OCI-LY7 (cell line): ENCODE measurements around the gene CDH23. TPM values are rescaled to one million over a fixed set of nuclear protein-coding genes. Genes with fewer than 3 reads are reported as not detected.

Source experiments
- BruUV-seq: library from RNA; stranded (reverse); fragments of 400-500 nt; replicated peaks from 2 replicates; lab custom pipeline; 2021; lab: Mats Ljungman, UMichigan
- CTCF ChIA-PET: fragments of 300-600 bp; sonication (Branson Sonifier 250); formaldehyde crosslinking; loops from one replicate; lab custom pipeline; 2022; ENCODE audit warnings: antibody characterized with exemption; ENCODE audit not compliant: unreplicated experiment; lab: Charles Lee
- POLR2A ChIA-PET: fragments of 300-600 bp; sonication (Branson Sonifier 250); formaldehyde crosslinking; loops from one replicate; lab custom pipeline; 2022; ENCODE audit warnings: antibody characterized with exemption; lab: Charles Lee
- DNase-seq: peaks from one replicate; pipeline ENCODE4 v3.0.0-alpha.2; 2015; ENCODE audit warnings: low spot score
- H2AFZ ChIP-seq: fragments of 200-600 bp; sonication (generic), shearing (Covaris generic); 2 replicates; pipeline ENCODE4 v1.6.1; 2014; ENCODE audit warnings: mild to moderate bottlenecking, antibody characterized with exemption, low read length, moderate library complexity
- H3K27ac ChIP-seq: fragments of 200-600 bp; sonication (generic); 2 replicates; pipeline ENCODE4 v1.5.1; 2014; ENCODE audit warnings: mixed run types, low read depth, mild to moderate bottlenecking, moderate library complexity, low read length, inconsistent platforms; ENCODE audit not compliant: poor library complexity, severe bottlenecking
- H3K36me3 ChIP-seq: fragments of 200-600 bp; sonication (generic); 2 replicates; pipeline ENCODE4 v1.6.1; 2014; ENCODE audit warnings: mild to moderate bottlenecking, antibody characterized with exemption, low read length, moderate library complexity, mixed read lengths; ENCODE audit not compliant: insufficient read depth
- H3K4me1 ChIP-seq: fragments of 200-600 bp; sonication (generic); 2 replicates; pipeline ENCODE4 v1.5.1; 2014; ENCODE audit warnings: mild to moderate bottlenecking, low read length; ENCODE audit not compliant: insufficient read depth, poor library complexity, severe bottlenecking
- H3K4me2 ChIP-seq: fragments of 200-600 bp; sonication (generic); 2 replicates; pipeline ENCODE4 v1.6.1; 2014; ENCODE audit warnings: mild to moderate bottlenecking, low read length
- H3K4me3 ChIP-seq: fragments of 200-600 bp; sonication (generic); 2 replicates; pipeline ENCODE4 v1.5.1; 2014; ENCODE audit warnings: mild to moderate bottlenecking, low read depth, low read length; ENCODE audit not compliant: poor library complexity, severe bottlenecking
- H3K79me2 ChIP-seq: fragments of 200-600 bp; sonication (generic); 2 replicates; pipeline ENCODE4 v1.6.1; 2016; ENCODE audit warnings: low read depth, mild to moderate bottlenecking, low read length, moderate library complexity, mixed read lengths; ENCODE audit not compliant: insufficient read depth
- H3K9me2 ChIP-seq: fragments of 200-600 bp; sonication (generic); 2 replicates; pipeline ENCODE4 v1.6.1; 2016; ENCODE audit warnings: mild to moderate bottlenecking, low read length, mixed read lengths; ENCODE audit not compliant: insufficient read depth
- H3K9me3 ChIP-seq: fragments of 200-600 bp; sonication (generic); 2 replicates; pipeline ENCODE4 v1.6.1; 2014; ENCODE audit warnings: mild to moderate bottlenecking, mixed run types, low read length, mixed read lengths
- H4K20me1 ChIP-seq: fragments of 200-600 bp; sonication (generic); 2 replicates; pipeline ENCODE4 v1.6.1; 2014; ENCODE audit warnings: mild to moderate bottlenecking, antibody characterized with exemption, low read length, moderate library complexity, mixed read lengths; ENCODE audit not compliant: insufficient read depth
- CTCF ChIP-seq: fragments of 200-600 bp; sonication (generic); conservative IDR thresholded peaks from 2 replicates; pipeline ENCODE4 v1.5.1; 2014; ENCODE audit warnings: mild to moderate bottlenecking, antibody characterized with exemption, low read length, moderate library complexity, mixed read lengths
- EZH2phosphoT487 ChIP-seq: fragments of 200-600 bp; sonication (generic); IDR thresholded peaks from 2 replicates; pipeline ENCODE4 v1.6.1; 2018; ENCODE audit warnings: low read depth, borderline replicate concordance, mild to moderate bottlenecking, mixed run types, antibody characterized with exemption, low read length, moderate library complexity, mixed read lengths
- intact Hi-C: fragments of 100-400 bp; cut with micrococcal nuclease; formaldehyde crosslinking; loops from one replicate; pipeline ENCODE4 v1.10.0; 2022; ENCODE audit not compliant: unreplicated experiment
- total RNA-seq, 2 experiments: library from RNA; depleted of rRNA in 1 of 2; stranded (reverse); fragments of >200 nt in 1 of 2; shearing (Covaris generic) in 1 of 2; gene quantifications; 2 replicates each; pipeline ENCODE4 v1.2.3, GENCODE V29; 2014 to 2022

Gene CDH23
- total RNA-seq, 2 experiments from 2014 or later = 0.92 to 9.9 TPM

GRCh38 chr10:71779641-71780040 is 382.9 kb downstream of the CDH23 start:
- H2AFZ ChIP-seq = no peak overlapping the region
- no TSS peak for BruUV-seq
- no peaks in the 10 kb centered on the region for H3K9me2 ChIP-seq
- intact Hi-C loops = no loop called here
- TF ChIP-seq CTCF = no peak
- TF ChIP-seq EZH2phosphoT487 = no peak
- no peak for DNase-seq
- ChIA-PET POLR2A (no interaction called here), CTCF (no interaction called here)
- no peak overlapping the region for H3K4me2 ChIP-seq
- H3K79me2 ChIP-seq = no peaks in the 10 kb centered on the region
- no peaks in the 10 kb centered on the region for H3K9me3 ChIP-seq
- H3K4me1 ChIP-seq = peaks cover 23% of the 10 kb centered on the region
- H4K20me1 ChIP-seq = no peaks in the 10 kb centered on the region
- H3K36me3 ChIP-seq = no peaks in the 10 kb centered on the region
- H3K27ac ChIP-seq = no peak overlapping the region
- H3K4me3 ChIP-seq = no peak overlapping the region

DNA sequence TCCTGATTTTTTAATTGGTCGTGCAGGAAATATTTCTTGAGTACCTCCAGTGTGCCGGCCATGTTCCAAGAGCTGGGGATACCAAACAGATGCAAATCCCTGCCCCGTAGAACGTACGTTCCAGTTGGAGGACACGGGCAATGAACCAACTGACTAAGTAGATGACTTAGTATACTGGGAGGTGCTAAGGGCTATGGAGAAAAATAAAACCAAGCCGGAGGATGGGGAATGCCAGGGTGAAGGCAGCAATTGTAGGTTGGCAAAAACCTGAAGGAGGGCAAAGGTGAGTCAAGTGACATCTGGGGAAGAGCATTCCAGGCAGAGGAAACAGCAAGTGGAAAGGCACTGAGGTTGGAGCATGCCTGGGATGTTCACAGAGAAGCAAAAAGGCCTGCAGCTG is 383.4 kb downstream of the CDH23 start:
- POLR2A ChIA-PET = no interaction called here
- H2AFZ ChIP-seq = no peak overlapping the region

GRCh38 chr10:71780719-71781118 is 384.0 kb downstream of the CDH23 start:
- Histone ChIP-seq H3K4me3 (no peak overlapping the region), H3K4me1 (peaks cover 13% of the 10 kb centered on the region), H3K4me2 (no peak overlapping the region), H2AFZ (no peak overlapping the region), H3K27ac (no peak overlapping the region), H3K36me3 (no peaks in the 10 kb centered on the region), H4K20me1 (no peaks in the 10 kb centered on the region), H3K9me3 (no peaks in the 10 kb centered on the region), H3K79me2 (no peaks in the 10 kb centered on the region), H3K9me2 (no peaks in the 10 kb centered on the region)
- no TSS peak for BruUV-seq
- DNase-seq = peak; percentile 28
- intact Hi-C loops = no loop called here
- ChIA-PET POLR2A (no interaction called here), CTCF (no interaction called here)
- TF ChIP-seq CTCF = peak; percentile 54
- TF ChIP-seq EZH2phosphoT487 = no peak

More for the DNA sequence above, 383.4 kb downstream of the CDH23 start:
- no peaks in the 10 kb centered on the region for H3K9me3 ChIP-seq
- H3K4me1 ChIP-seq = peaks cover 18% of the 10 kb centered on the region
- no peak overlapping the region for H3K4me2 ChIP-seq
- no peak overlapping the region for H3K4me3 ChIP-seq
- H3K36me3 ChIP-seq = no peaks in the 10 kb centered on the region
- CTCF ChIA-PET = no interaction called here
- BruUV-seq = no TSS peak
- no peaks in the 10 kb centered on the region for H3K79me2 ChIP-seq
- TF ChIP-seq EZH2phosphoT487 = no peak
- H3K27ac ChIP-seq = no peak overlapping the region
- intact Hi-C loops = no loop called here
- DNase-seq = no peak
- H3K9me2 ChIP-seq = no peaks in the 10 kb centered on the region
- no peaks in the 10 kb centered on the region for H4K20me1 ChIP-seq
